HG03342 (cell line): ENCODE measurements around the gene NOC2L.

ENCODE experiments used
- ATAC-seq: cut with Tn5 transposase; IDR thresholded peaks from one replicate; pipeline ENCODE4 v1.9.1; 2021; ENCODE audit warnings: mild to moderate bottlenecking, moderate library complexity; ENCODE audit not compliant: unreplicated experiment

Gene NOC2L

DNA sequence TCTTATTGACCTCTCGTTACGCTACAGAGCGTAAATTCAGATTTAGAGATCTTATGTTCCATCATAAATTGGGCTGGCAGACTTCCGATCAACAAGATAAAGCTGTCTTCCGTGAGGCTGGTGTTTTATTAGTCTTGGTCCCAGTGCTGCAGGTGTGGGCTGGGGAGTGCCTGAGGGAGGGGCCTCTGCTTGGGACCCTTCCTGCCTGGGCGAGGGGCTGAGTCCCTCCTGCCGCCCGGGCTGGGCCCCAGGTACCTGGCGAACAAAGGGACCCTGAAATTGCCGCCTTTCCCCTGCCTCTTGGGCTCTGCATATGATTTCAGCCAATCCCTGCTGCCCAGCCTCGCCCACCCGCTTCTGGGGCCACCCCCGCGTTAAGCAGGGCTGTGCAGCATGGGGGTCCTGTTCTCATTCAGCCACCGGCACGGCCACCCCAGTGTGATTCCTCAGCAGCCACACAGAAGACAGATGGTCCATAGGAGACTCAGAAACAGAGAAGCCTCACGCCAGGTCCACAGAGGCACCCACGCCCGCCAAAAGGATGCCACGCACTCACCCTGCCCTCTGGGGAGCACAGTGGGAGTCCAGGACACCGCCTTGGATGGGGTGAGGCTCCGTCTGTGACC is 41.5 kb downstream of the NOC2L start:
- no peak for ATAC-seq

DNA sequence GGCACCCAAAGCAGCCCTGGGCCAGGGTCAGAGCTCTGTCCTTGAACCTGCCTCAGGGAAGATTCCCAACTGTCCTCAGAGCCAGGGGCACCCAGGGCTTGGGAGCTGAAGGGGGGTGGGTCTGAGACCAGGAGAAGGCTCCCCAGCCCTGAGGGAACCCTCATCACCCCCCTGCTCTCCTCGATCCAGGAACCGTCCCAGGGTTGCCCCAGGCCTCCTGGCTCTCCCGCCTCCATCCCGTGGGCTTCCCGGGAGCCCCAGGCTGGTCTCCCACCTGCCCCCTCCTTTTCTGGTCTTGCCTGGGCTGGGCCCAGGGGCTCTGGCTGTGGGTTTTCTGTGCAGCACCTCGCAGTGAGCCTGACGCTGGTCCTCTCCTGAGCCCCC is 42.0 kb downstream of the NOC2L start:
- ATAC-seq: no peak

DNA sequence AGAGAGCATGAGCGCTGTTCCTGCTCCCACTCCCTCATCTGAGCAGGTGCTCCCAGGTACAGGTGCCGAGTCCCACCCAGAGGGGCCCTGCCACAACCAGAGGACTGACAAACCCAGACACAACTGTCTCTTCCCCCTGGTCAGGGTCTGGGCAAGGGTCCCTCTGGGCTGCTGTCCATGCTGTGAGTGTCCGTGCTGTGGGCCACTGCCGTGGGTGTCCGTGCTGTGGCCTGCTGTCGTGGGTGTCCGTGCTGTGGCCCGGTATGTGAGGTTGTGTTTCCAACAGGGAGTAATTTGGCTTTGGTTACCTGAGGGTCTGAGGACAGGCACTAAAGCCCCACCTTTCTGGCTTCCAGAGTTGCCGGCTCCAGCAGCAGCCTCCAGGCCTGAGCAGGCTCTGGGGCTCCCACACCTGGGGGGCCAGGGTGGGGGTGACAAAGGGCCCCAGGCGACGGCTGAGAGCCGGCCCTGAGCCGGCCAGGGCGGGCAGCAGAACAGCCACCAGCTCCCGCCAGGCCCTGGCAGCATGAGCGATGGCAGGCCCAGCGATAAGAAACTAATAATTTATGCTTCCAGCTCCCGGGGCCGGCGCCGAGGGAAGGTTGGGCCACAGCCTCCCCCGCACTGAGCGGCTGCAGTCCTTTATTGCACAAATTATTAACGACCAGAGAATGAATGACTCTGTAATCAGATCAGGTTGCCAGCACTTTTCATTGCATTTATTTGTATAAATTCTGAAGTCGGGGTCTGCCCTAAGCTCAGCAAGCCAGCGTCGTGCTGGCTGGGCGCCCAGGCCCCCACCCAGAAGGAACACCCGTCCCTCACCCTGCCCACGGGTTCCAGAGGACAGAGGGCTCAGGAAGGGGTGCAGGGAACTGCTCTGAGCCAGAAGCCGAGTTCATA is 42.6 kb downstream of the NOC2L start:
- ATAC-seq: no peak

DNA sequence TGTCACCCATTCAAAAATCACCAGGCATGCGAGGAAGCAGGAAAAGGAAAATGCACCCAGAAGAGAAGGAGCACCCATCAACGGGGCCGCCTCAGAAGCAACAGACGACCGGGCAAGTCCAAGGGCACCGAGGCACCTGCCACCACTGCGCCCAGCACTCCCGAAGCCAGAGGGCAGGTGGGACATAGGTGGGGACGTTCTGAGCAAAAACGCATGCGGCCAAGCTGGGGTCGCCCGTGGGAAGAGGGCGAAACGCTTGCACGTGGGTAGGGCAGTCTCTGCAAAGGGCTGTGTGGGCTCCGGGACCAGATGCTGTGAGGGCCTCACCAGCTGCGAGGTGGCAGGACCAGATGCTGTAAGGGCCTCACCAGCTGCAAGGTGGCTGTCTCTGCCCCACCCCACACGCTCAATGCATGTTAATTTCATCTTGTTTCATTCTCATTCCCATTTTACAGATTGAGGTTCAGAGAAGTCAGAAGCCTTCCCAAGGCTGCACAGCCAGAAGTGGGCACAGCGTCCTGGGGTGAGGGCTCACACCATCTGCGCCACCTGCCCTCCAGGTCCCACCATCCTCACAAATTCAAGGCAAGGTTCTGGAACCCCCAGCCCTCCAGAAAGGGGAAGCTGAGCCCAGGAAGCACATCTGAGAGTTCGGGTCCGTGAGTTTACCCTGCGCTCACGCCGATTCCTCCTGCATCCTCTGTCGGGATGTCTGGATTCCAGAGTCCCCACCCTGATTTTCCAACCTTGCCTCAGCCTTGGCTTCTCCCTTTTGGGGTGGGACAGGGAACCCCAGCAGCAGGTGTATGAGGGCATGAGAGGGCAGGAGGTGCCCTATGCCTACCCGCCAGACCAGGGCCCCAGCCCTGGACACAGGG is 43.5 kb downstream of the NOC2L start:
- no peak for ATAC-seq

DNA sequence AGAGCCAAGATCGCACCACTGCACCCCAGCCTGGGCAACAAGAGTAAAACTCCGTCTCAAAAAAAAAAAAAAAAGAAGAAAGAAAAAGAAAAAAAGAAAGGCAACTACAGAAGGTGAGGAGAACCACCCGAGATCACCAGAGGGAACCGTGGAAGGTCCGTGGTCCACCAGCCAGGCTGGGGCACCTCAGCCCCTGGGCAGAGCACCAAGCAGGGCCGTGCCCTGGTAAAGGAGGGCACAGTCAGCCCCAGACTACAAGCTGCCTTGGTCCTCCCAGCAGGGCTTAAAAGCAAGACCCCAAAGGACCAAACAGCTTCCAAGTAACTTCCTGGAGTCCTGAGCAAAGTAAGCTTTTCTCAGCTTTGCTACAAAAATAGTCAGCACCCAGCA is 44.2 kb downstream of the NOC2L start:
- no peak for ATAC-seq

DNA sequence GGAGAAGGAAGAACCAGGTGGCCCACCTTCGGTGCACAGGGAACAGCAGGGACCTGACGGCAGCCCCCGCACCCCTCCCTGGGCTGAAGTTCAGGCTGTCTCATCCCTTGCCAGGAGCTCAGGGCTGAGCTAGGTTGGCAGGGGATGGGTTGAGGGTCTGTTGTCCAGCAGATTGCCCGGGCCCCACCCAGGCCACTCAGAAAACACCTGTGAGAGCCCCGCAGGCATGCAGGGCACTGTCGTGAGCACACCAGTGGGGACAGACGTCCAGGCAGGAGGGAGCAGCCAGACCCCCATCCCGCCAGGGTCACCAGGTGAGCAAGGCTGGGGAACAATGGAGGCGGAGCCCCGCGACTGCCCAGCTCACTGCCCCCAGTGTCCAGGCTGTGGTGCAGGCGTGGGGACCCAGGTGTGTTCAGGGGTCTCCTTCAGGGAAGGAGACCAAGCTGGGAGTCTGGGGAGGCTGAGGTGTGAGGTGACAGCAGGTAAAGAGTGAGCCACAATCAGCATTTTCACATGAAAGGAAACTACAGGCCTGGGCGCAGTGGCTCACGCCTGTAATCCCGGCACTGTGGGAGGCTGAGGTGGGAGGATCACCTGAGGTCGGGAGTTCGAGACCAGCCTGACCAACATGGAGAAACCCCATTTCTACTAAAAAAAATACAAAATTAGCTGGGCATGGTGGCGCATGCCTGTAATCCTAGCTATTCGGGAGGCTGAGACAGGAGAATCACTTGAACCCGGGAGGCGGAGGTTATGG is 44.7 kb downstream of the NOC2L start:
- ATAC-seq: no peak

DNA sequence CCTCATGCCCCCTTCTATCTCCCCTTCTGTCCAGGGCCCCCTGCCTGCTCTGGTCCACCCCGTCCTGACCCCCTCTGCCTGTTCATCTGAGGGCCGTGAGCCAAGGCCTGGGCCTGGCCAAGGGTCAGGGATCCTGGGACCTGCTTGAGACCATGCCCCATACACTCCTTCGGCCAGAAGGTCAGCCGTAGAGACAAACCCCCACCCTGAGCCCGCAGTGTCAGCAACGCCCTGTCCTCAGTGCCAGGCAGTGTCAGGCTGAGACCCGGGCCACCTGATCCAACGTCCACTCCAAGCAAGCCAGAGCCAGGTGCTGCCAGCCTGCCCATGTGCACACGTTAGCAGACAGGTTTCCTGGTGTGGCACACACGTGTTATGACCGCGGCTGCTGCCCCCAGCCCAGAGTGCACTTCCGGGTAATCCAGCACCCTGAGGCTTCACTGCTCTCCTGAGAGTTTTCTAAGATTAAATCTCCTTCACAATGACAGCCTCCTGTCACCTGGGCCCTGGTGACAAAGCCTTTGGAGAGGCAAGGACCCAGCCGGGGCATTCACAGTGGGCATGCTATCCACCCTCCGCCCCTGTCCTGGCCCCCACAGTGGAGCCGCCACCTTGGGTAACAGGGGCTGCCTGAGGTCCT is 45.4 kb downstream of the NOC2L start:
- no peak for ATAC-seq

DNA sequence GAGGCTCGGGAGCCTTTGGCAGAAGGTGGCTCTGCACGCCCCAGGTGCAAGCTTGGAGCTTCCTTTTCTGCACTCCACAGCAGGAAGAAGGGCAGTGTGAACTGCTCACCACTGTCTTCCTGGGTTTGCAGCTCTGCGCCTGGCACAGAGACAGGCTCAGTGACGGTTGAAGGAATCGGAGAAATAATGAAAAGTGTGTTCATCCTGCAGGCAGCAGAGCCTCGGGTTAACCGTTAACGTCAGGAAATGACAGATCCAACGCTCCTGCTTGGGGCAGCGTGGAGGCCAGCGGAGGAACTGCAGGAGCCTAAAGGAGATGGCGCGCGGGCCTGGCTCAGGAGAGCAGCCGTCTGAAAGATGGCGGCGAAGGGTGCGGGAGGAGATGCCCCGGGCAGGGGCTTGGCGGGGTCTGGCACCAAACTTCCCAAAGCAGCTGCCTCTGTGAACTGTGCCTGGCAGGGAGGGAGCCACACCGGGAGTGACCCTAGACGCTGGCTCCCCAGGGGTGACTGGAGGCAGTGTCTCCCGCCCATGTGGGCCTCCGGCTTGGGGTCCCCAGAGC is 46.2 kb downstream of the NOC2L start:
- ATAC-seq: no peak

DNA sequence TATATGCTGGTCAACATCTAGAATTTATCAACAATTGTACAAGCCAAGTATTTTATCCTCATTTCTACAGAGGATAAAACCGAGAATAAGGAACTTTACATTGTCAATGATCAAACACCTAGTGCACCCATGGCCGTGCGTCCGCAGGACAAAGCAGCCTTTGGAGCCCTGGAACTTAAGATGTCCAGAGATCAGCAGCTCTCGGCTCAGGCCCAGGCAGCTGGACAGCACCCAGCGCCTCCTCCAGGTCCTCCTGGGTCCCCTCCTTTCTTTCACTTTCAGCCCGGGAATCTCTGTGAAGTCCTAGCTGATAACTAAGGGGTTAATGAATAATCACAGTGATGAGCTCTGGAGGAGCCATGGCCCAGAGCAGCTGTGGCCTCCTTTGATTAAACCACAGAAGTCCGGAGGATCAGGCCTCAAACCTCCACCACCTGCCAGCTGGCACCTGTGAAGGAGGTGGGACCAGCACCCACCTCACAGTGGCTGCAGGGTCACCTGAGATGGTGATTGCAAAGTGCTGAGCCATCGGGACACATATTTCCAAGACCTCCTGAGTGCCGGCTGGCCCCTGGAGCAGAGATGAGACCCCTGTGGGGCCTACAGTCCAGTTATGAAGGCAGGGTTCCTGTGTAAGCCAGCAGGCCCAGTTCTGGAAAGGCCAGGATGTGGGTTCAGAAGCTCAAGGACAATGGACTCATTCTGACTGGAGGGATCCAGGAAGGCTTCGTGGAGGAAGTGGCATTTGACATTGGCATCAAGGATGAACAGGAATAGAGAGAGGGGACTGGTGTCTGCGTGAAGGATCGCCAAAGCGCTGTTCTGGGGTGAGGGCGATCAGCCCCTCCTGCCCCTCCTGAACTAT is 46.9 kb downstream of the NOC2L start:
- no peak for ATAC-seq

DNA sequence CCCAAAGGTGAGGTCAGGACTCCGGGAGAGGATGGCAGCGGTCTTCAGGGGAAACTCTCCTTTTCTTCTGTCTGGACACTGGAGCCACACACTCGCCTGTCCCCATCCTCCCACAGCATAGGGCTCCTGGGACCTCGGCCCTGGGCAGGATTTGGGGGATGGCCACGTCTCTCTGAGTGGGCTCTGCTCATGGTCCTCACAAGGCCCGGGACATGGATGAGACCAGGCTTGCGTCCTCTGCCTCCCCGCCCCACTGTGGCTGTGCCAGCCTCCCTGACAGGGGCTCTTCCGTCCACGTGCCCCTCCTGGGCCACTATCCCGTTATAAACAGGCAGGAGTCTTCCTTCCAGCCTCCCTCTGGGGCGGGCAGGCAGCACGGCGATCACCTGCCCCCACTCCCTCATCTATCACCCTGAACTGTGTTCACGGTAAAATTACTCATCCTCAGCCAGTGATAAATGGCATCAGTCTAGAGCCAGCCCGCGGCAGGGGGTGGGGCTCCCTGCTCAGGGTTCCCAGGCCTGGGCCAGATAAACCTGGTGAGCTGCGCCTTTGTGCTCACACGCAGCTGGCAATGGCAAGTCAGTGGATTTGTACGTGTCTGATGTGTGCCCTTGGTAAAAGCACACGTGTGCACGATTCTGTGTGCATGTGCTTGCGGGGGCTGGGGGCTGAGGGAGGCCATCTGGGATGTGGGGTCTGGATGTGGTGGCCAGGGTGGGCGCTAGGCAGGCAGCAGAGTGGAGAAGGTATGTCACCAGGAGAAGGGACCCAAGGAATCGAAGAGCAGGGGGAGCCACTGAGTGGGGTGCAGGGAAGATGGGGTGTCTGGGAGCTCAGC is 48.0 kb downstream of the NOC2L start:
- ATAC-seq: no peak

DNA sequence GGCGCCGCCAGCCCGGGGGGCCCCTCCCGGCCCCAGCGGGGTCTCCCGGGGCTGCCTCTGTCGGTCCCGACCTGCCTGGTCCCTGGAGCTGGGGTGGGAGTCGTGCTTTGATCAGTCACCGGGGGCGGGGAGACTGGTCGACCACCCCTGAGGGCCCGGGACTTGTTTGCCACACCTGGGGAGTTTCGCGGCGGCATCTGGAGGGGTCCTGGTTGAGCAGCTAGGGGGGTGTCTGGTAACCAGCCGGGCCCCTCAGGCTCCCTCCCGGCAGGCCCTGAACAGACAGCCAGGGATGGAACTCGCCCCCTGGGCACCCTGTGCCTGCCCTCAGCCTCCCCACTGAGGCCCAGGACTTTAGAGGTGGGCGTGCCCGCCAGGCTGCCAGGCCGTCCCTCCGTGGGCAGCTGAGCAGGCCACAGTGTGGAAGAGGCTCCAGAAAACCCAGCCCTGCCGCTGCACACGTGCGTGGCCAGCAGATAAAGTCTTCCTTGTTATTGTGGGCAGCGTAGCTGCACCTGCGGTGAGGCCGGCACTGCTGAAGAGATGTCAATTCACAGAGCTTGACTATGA is 48.7 kb downstream of the NOC2L start:
- ATAC-seq: no peak

DNA sequence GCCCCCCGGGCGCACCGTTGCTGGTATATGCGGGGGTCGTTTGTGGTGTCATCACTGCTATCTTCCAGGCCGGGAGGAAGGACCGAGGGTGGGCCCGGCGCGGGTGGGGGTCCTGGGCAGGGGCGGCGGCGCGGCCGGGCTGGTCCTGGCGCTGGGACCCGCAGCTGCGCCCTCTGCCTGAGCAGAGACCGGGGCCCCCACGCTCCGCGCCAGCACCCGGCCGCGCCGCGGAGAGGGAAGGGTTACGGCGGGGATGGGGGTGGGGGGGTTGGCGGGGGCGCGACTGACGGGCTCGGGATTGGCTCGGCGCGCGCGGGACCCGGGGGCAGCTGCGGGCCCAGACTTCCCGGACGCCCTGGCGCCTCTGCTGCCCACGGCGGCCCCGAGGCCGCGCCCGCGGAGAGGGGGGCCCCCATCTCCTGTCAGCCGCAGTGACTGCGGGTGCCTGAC is 49.2 kb downstream of the NOC2L start:
- no peak for ATAC-seq

DNA sequence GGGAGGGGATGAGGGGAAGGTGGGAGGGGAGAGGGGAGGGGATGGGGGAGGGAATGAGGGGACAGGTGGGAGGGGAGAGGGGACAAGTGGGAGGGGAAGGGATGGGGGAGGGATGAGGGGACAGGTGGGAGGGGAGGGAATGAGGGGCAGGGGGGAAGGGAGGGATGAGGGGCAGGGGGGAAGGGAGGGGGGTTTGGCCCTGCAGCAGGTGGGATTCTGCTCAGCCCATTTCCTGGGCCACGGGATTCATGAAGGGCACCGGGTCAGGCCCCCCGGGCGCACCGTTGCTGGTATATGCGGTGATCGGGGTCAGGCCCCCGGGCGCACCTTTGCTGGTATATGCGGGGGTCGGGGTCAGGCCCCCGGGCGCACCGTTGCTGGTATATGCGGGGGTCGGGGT is 50.4 kb downstream of the NOC2L start:
- ATAC-seq: no peak

DNA sequence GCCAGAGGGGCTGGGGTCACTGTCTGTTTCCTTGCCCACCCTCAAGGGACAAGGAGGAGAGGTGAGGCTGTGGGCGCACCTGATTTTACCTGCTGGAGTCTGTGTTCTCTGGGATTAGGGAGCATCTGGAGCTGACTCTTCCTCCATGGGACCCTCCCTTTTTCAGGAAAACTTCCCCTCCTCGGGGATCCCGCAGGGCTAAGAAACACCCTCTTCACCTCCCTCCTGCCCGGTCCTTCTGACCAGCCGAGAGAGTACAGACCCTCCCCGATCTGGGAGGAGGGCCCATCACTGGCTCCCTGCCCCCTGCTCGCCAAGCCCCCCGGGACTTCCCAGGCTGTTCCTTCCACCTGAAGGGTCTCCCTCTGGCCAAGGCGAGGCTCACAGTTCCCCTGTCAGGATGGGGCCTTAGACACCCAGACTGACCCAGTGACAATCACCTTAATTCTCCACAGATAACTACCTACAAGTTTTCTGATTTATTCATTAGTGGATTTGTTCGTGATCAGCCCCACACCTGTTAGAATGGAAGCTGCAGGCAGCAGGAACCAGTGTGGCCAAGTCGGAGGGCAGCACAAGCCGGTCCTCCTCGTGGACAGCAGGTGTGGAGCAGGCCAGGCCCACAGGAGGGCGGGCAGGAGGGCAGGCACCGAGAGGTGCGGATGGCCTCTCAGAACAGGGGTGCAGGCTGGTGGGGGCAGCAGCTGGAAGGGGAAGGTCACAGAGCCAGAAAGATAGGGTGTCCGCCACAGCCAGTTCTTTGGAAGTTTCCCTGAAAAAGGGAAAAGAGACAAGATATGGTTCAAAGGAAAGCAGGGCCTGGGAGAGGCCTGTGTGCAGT is 51.2 kb downstream of the NOC2L start:
- ATAC-seq: no peak

DNA sequence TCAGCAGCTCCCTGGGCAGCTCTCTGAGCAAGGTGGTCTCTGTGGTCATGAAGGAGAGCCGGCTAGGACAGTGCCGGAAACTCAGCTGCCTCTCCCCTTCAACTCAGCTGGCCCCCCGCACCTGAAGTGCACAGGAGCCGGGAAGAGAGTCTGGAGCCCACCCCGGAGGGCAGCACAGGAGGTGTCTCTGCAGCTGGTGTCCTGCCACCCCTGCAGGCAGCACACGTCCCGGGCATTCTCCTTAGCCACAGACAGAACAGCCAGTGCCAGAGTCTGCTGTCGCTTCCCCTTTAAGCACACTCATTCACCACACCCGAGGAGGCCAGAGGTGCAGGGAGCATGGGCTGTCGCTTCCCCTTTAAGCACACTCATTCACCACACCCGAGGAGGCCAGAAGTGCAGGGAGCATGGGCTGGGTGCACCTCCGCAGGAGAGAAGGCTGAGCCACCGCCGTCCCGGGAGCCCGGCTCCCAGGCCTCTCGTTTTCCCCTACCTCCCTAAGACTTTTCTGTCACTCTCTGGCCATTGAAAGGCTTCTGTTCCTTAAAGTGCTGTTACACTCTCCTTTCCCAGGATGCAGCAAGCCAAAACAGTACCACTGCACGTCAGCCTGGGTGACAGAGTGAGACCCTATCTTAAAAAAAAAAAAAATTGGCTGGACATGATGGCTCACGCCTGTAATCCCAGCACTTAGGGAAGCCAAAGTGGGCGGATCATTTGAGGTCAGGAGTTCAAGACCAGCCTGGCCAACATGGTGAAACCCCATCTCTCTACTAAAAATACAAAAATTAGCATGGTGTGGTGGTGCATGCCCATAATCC is 52.2 kb downstream of the NOC2L start:
- ATAC-seq: no peak
